Activated T-cell treated with anti-CD3 and anti-CD28 coated beads for 4 hours (primary cell): Measurements from ENCODE around the gene PMIS2.

Experiments used
- DNase-seq: peaks from one replicate; pipeline ENCODE4 v3.0.0-alpha.2; 2020

PMIS2 gene

DNA sequence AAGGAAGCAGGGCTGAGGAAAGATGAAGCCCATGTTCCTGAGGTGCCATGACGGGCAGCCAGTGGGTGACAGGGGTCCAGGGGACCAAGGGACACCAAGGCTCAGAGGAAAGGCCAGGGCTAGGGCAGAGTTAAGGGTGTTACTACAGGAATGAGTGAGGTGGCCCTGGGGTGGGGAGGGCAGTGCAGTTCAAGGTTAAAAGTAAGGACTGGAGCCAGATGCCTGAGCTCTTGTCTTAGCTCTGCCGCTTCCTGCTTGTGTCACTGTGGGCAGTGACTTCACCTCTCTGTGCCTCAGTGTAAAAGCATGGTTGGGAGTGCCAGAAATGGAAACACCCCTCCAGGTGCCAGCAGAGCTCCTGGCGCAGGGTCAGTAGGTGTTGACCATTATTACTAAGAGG is 50.7 kb downstream of the PMIS2 start:
- DNase-seq, result no peak
